Measurements from ENCODE around the gene RNASEL.

DNA sequence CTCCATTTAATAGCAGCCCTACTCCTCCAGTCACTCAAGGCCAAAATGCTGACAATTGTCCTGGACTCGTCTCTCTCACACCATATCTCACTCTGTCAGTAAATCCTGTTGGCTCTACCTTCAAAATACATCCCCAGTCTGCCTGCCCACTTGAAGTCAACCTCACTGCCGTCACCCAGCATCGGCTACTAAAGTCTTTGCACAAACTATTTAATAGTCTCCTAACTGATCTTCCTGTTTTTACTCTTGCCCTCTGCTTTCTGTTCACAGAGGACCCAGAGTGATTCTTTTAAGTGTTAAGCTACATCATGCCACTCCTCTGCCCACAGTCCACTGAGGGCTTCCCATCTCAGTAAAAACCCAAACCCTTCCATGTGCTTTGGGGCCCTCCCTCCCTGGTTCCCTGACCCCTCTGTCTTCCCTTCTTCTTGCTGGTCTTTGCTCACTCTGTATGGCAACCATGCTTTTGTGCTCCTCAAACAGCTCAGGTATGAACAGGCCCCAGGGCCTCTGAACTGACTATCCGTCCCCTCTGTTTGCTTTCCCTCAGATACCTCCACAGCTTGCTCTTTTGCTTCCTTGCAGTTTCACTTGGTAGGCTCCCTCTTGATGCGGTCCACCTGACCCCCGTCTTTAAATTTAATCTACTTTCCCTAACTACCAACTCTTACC is 19.0 kb downstream of the RNASEL start:
- no peak for TF ChIP-seq CTCF (conservative IDR thresholded peaks at IDR 0.05 in 1 of 2, IDR thresholded peaks at IDR 0.05 in 1 of 2; ENCODE audit: extremely low read depth in 1 of 2, insufficient read depth in 1 of 2, low read depth in 1 of 2, low read length in 2 of 2)
- no peak for TF ChIP-seq EZH2 (IDR thresholded peaks at IDR 0.05; ENCODE audit: borderline replicate concordance, low read length)
